Prostate gland (tissue), 2 donors: ENCODE measurements around the gene VOPP1. TPM values are rescaled to one million over a fixed set of nuclear protein-coding genes. Genes with fewer than 3 reads are reported as not detected.

Experiments
- DNase-seq: peaks from one replicate; pipeline ENCODE4 v3.0.0-alpha.2; 2019; ENCODE audit warnings: low spot score
- H3K27ac ChIP-seq, 2 donors: fragments of 200-600 bp; sonication (generic); 2 replicates each; pipeline ENCODE4 v1.5.1; 2017 to 2019
- H3K27me3 ChIP-seq: fragments of 200-600 bp; sonication (generic); replicated peaks from 2 replicates; pipeline ENCODE4 v1.5.1; 2019; ENCODE audit not compliant: insufficient read depth
- H3K36me3 ChIP-seq, 2 donors: fragments of 200-600 bp; sonication (generic); 1 replicate in 1 of 2; 2 replicates in 1 of 2; pipeline versions ENCODE4 v1.5.1 to v1.8.1; 2017 to 2019
- H3K4me1 ChIP-seq: fragments of 200-600 bp; sonication (generic); replicated peaks from 2 replicates; pipeline ENCODE4 v1.5.1; 2019
- H3K4me3 ChIP-seq, 2 donors: fragments of 200-600 bp; sonication (generic); 2 replicates each; pipeline ENCODE4 v1.5.1; 2017 to 2019
- H3K9me3 ChIP-seq: fragments of 200-600 bp; sonication (generic); 2 replicates; pipeline ENCODE4 v1.5.1; 2017
- CTCF ChIP-seq, 4 experiments: fragments of 200-600 bp in 2 of 4; fragments of 450-650 bp in 2 of 4; sonication (generic) in 2 of 4; IDR thresholded peaks; 1 replicate in 3 of 4; 2 replicates in 1 of 4; pipeline ENCODE4 v1.5.1; 2016 to 2019; ENCODE audit warnings: antibody characterized with exemption in 4 of 4, mild to moderate bottlenecking in 2 of 4, moderate library complexity in 2 of 4
- POLR2A ChIP-seq: fragments of 450-650 bp; IDR thresholded peaks from one replicate; pipeline ENCODE4 v1.6.1; 2016; ENCODE audit warnings: antibody characterized with exemption, mild to moderate bottlenecking
- POLR2AphosphoS5 ChIP-seq: sonication (generic); formaldehyde crosslinking; IDR thresholded peaks from one replicate; pipeline ENCODE4 v1.6.1; 2017; ENCODE audit warnings: antibody characterized with exemption
- WGBS: methylation state at CpG from one replicate; pipeline ENCODE4 v1.1.5; 2018; 5-methylcytosine and 5-hydroxymethylcytosine counted together
- intact Hi-C: fragments of 100-400 bp; cut with DNase I; formaldehyde crosslinking; loops from one replicate; pipeline ENCODE4 v1.14.2; 2022
- total RNA-seq, 2 donors: library from RNA; depleted of rRNA; stranded (reverse); fragments of >200 nt; gene quantifications; one replicate each; pipeline ENCODE4 v1.1.0, GENCODE V29; 2016

The VOPP1 gene
- total RNA-seq, 2 donors from 2014 or later, result 29.4 to 46.6 TPM

- no peak for DNase-seq
- Histone ChIP-seq H3K4me3 (no peak overlapping the region), H3K9me3 (no peaks in the 10 kb centered on the region), H3K36me3 (no peaks in the 10 kb centered on the region), H3K27me3 (no peaks in the 10 kb centered on the region), H3K27ac (no peak overlapping the region), H3K4me1 (peaks cover 4% of the 10 kb centered on the region)
- TF ChIP-seq POLR2AphosphoS5 (no peak), POLR2A (no peak), CTCF (IDR thresholded peaks at IDR 0.05) (no peak)
- WGBS, result 91% methylated on average over 21 of the region's 21 CpGs
- intact Hi-C loops, result no loop called here
Measured at GRCh38 chr7:55524558-55525310, 47.6 kb downstream of the VOPP1 start.

- Histone ChIP-seq H3K9me3 (no peaks in the 10 kb centered on the region), H3K36me3 (no peaks in the 10 kb centered on the region), H3K27ac (no peak overlapping the region), H3K27me3 (no peaks in the 10 kb centered on the region), H3K4me1 (peaks cover 4% of the 10 kb centered on the region), H3K4me3 (no peak overlapping the region)
- intact Hi-C loops, result no loop called here
- no peak for TF ChIP-seq POLR2A
- no peak for TF ChIP-seq POLR2AphosphoS5
- TF ChIP-seq CTCF (IDR thresholded peaks at IDR 0.05), result no peak
- DNase-seq, result no peak
- WGBS, result 82% methylated on average over 2 of the region's 2 CpGs
Measured at GRCh38 chr7:55523366-55523765, 48.9 kb downstream of the VOPP1 start.

- Histone ChIP-seq H3K4me3 (no peak overlapping the region), H3K27me3 (no peaks in the 10 kb centered on the region), H3K9me3 (no peaks in the 10 kb centered on the region), H3K36me3 (no peaks in the 10 kb centered on the region), H3K4me1 (peaks cover 4% of the 10 kb centered on the region), H3K27ac (no peak overlapping the region)
- WGBS, result 66% methylated on average over 18 of the region's 18 CpGs
- intact Hi-C loops, result no loop called here
- no peak for TF ChIP-seq CTCF (IDR thresholded peaks at IDR 0.05)
- TF ChIP-seq POLR2AphosphoS5, result no peak
- no peak for TF ChIP-seq POLR2A
- no peak for DNase-seq
Measured at GRCh38 chr7:55521917-55522902, 50.1 kb downstream of the VOPP1 start.

- no peak for DNase-seq
- no peaks in the 10 kb centered on the region for H3K36me3 ChIP-seq
- no peaks in the 10 kb centered on the region for H3K9me3 ChIP-seq
- WGBS, result 72% methylated on average over 9 of the region's 9 CpGs
- H3K27me3 ChIP-seq, result no peaks in the 10 kb centered on the region
- TF ChIP-seq CTCF (IDR thresholded peaks at IDR 0.05), result no peak
- no peak for TF ChIP-seq POLR2A
- no peak for TF ChIP-seq POLR2AphosphoS5
- peaks cover 4% of the 10 kb centered on the region for H3K4me1 ChIP-seq
- no peak overlapping the region for H3K4me3 ChIP-seq
- H3K27ac ChIP-seq, result no peak overlapping the region
- intact Hi-C loops, result no loop called here
Measured at GRCh38 chr7:55521512-55521911, 50.8 kb downstream of the VOPP1 start.
